HepG2 (cell line): ENCODE data around the gene DAAM2. TPM values are rescaled to one million over a fixed set of nuclear protein-coding genes. Genes with fewer than 3 reads are reported as not detected.

Experiments used
- ATAC-seq: fragments of 200-7000 bp; cut with Tn5 transposase; 3 replicates; pipeline ENCODE4 v1.9.1; 2020; ENCODE audit warnings: mild to moderate bottlenecking, moderate library complexity
- BruUV-seq: library from RNA; stranded (reverse); fragments of 400-500 nt; replicated peaks from 2 replicates; lab custom pipeline; 2021; lab: Mats Ljungman, UMichigan
- CTCF ChIA-PET: fragments of 300-600 bp; formaldehyde crosslinking; extraction: SDS; loops from one replicate; lab custom pipeline; 2021; ENCODE audit warnings: low total read pairs, inconsistent platforms, low intra/inter-chr PET ratio; lab: Yijun Ruan, JAX
- POLR2A ChIA-PET: fragments of 350-600 bp; sonication (Branson Sonifier 250); formaldehyde crosslinking; loops from one replicate; lab custom pipeline; 2020; ENCODE audit warnings: antibody characterized with exemption, inconsistent platforms; lab: Yijun Ruan, JAX
- DNase-seq: peaks from one replicate; pipeline ENCODE4 v3.0.0-alpha.2; 2015; ENCODE audit warnings: low spot score
- FAIRE-seq: peaks from 3 replicates; lab custom pipeline; 2011; peaks lifted over from hg19 to GRCh38; lab: Jason Lieb, UNC
- H2AFZ ChIP-seq: one replicate; pipeline ENCODE4 v1.6.1; 2011; ENCODE audit warnings: low read length, inconsistent platforms
- H3K27ac ChIP-seq: fragments of 300-600 bp; 3 replicates; pipeline ENCODE4 v1.8.0; 2011; ENCODE audit warnings: mixed run types, mild to moderate bottlenecking, mixed read lengths, low read length, inconsistent platforms; ENCODE audit not compliant: insufficient read depth; ENCODE audit errors: extremely low read length
- H3K27me3 ChIP-seq, 2 experiments: fragments of 200-600 bp in 1 of 2; 2 replicates in 1 of 2; 3 replicates in 1 of 2; pipeline versions ENCODE4 v1.6.0 to v1.8.0; 2011; ENCODE audit warnings: low read length in 2 of 2, mild to moderate bottlenecking in 2 of 2, moderate library complexity in 2 of 2, inconsistent platforms in 1 of 2; ENCODE audit not compliant: insufficient read depth in 2 of 2, control insufficient read depth in 1 of 2
- H3K36me3 ChIP-seq, 2 experiments: fragments of 200-600 bp in 1 of 2; replicated peaks in 1 of 2; 2 replicates in 1 of 2; 3 replicates in 1 of 2; pipeline versions ENCODE4 v1.5.1 to v1.8.0; 2011; ENCODE audit warnings: low read length in 2 of 2, inconsistent platforms in 1 of 2; ENCODE audit not compliant: insufficient read depth in 2 of 2, control insufficient read depth in 1 of 2
- H3K4me1 ChIP-seq: 2 replicates; pipeline ENCODE4 v1.5.1; 2012; ENCODE audit warnings: low read length, inconsistent platforms; ENCODE audit not compliant: insufficient read depth
- H3K4me2 ChIP-seq: 2 replicates; pipeline ENCODE4 v1.6.0; 2011; ENCODE audit warnings: low read depth, low read length, inconsistent platforms
- H3K4me3 ChIP-seq, 3 experiments: fragments of 200-600 bp in 1 of 3; sonication (generic), shearing (Covaris generic) in 1 of 3; replicated peaks in 1 of 3; 2 replicates each; pipeline ENCODE4 v1.5.1; 2011 to 2016; ENCODE audit warnings: low read length in 3 of 3, inconsistent platforms in 2 of 3, low read depth in 2 of 3, mild to moderate bottlenecking in 2 of 3, control low read depth in 1 of 3, mixed read lengths in 1 of 3; ENCODE audit not compliant: insufficient read depth in 1 of 3
- H3K79me2 ChIP-seq: one replicate; pipeline ENCODE4 v1.6.1; 2011; ENCODE audit warnings: low read length, inconsistent platforms; ENCODE audit not compliant: insufficient read depth
- H3K9ac ChIP-seq: 2 replicates; pipeline ENCODE4 v1.6.0; 2011; ENCODE audit warnings: mild to moderate bottlenecking, low read depth, low read length, inconsistent platforms; ENCODE audit not compliant: insufficient read depth
- H3K9me3 ChIP-seq: 2 replicates; pipeline ENCODE4 v1.5.1; 2012; ENCODE audit warnings: mild to moderate bottlenecking, low read length
- H4K20me1 ChIP-seq: 2 replicates; pipeline ENCODE4 v1.6.0; 2011; ENCODE audit warnings: inconsistent platforms, mild to moderate bottlenecking, low read length, moderate library complexity; ENCODE audit not compliant: insufficient read depth
- MAFK ChIP-seq, 2 experiments: IDR thresholded peaks in 1 of 2; conservative IDR thresholded peaks in 1 of 2; 2 replicates each; pipeline ENCODE4 v1.6.1; 2011; ENCODE audit warnings: improper control_type of control experiment in 2 of 2, low read length in 2 of 2
- SIX1 ChIP-seq: sonication (generic); formaldehyde crosslinking; IDR thresholded peaks from 2 replicates; pipeline ENCODE4 v1.4.0; 2020; ENCODE audit warnings: missing genetic modification reagents, borderline replicate concordance
- SIX4 ChIP-seq: sonication (generic); formaldehyde crosslinking; IDR thresholded peaks from 2 replicates; pipeline ENCODE4 v1.4.0; 2020; ENCODE audit warnings: missing genetic modification reagents
- SMAD1 ChIP-seq: sonication (generic); formaldehyde crosslinking; IDR thresholded peaks from 2 replicates; pipeline ENCODE4 v1.4.0; 2020; ENCODE audit warnings: missing genetic modification reagents, low read depth, mild to moderate bottlenecking, borderline replicate concordance
- ZNF230 ChIP-seq: sonication (generic); formaldehyde crosslinking; IDR thresholded peaks from 2 replicates; pipeline ENCODE4 v1.4.0; 2020; ENCODE audit warnings: mild to moderate bottlenecking, missing genetic modification reagents
- WGBS: methylation state at CpG from one replicate; pipeline ENCODE4 v1.1.6; 2017; ENCODE audit warnings: low lambda C conversion rate; 5-methylcytosine and 5-hydroxymethylcytosine counted together
- in situ Hi-C: cut with HindIII; loops from 2 replicates; pipeline ENCODE4 v1.10.0; 2017; ENCODE audit warnings: low pct_unique_long_range_greater_than_20kb; ENCODE audit not compliant: extremely low pct_ligation_motif_present
- intact Hi-C: fragments of 100-400 bp; cut with micrococcal nuclease; formaldehyde crosslinking; loops from one replicate; pipeline ENCODE4 v1.10.0; 2022; ENCODE audit not compliant: unreplicated experiment
- polyA plus RNA-seq, 8 experiments: library from polyadenylated mRNA; depleted of rRNA in 3 of 8; stranded (reverse) in 7 of 8; unstranded in 1 of 8; fragments of >200 nt; fragmentation: Illumina TruSeq in 4 of 8; extraction: Trizol in 4 of 8; gene quantifications; 2 replicates each; pipeline versions ENCODE4 v1.2.1 to v1.2.3, GENCODE V29; 2011 to 2016; ENCODE audit warnings: low read depth in 4 of 8, missing spikeins in 1 of 8, mixed read lengths in 1 of 8; ENCODE audit not compliant: insufficient read depth in 1 of 8
- total RNA-seq, 5 experiments: library from RNA; depleted of rRNA; stranded (reverse); fragments of >200 nt; fragmentation: Illumina TruSeq; extraction: Trizol; gene quantifications; 2 replicates each; pipeline ENCODE4 v1.2.3, GENCODE V29; 2016; ENCODE audit warnings: low read depth in 1 of 5
- TF ChIP-seq, protein P1 (sequence below): sonication (generic); formaldehyde crosslinking; IDR thresholded peaks from 2 replicates; pipeline ENCODE4 v1.5.1; 2020; ENCODE audit warnings: missing genetic modification reagents, mild to moderate bottlenecking, borderline replicate concordance

Gene DAAM2
- total and polyA plus RNA-seq, 2 of the 13 experiments (the other 11 are each of a cell fraction or from before 2014, with no cell fraction given), result 0.01 TPM; not detected in 1

DNA sequence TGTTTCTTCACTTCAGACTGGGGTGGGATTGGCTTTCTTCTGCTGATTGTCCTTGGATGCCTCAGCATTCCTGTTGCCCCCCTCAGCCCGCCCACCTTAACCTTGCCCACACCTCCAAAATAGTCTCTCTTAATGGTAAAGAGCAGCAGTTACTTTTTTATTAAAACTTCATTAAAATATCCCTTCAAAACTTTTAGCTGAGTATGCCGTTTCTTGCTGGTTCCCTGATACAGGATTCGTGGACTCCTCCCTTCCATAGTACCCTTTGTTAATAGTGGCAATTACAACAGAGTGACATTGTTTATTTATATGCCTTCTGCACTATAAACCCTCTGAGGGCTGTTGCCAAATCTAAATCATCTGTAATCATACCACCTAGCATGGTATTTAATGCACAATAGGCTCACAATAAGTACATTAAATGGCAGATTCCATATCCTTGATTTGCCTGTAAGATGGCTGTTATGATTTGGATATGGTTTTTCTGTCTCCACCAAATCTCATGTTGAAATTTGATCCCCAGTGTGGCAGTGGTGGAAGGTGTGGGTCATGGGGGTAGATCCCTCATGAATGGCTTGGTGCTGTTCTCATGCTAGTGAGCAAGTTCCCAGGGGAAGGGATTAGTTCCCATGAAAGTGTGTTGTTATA, 145.6 kb downstream of the DAAM2 start (continued):
- TF ChIP-seq, protein P1, sequence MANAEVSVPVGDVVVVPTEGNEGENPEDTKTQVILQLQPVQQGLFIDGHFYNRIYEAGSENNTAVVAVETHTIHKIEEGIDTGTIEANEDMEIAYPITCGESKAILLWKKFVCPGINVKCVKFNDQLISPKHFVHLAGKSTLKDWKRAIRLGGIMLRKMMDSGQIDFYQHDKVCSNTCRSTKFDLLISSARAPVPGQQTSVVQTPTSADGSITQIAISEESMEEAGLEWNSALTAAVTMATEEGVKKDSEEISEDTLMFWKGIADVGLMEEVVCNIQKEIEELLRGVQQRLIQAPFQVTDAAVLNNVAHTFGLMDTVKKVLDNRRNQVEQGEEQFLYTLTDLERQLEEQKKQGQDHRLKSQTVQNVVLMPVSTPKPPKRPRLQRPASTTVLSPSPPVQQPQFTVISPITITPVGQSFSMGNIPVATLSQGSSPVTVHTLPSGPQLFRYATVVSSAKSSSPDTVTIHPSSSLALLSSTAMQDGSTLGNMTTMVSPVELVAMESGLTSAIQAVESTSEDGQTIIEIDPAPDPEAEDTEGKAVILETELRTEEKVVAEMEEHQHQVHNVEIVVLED (CRISPR knock-in tag), result no peak
- peak in 1 of 2 experiments; percentile 33; a peak in 1 of 4 replicates for TF ChIP-seq MAFK (conservative IDR thresholded peaks at IDR 0.05 in 1 of 2, IDR thresholded peaks at IDR 0.05 in 1 of 2; ENCODE audit: low read length in 2 of 2)

DNA sequence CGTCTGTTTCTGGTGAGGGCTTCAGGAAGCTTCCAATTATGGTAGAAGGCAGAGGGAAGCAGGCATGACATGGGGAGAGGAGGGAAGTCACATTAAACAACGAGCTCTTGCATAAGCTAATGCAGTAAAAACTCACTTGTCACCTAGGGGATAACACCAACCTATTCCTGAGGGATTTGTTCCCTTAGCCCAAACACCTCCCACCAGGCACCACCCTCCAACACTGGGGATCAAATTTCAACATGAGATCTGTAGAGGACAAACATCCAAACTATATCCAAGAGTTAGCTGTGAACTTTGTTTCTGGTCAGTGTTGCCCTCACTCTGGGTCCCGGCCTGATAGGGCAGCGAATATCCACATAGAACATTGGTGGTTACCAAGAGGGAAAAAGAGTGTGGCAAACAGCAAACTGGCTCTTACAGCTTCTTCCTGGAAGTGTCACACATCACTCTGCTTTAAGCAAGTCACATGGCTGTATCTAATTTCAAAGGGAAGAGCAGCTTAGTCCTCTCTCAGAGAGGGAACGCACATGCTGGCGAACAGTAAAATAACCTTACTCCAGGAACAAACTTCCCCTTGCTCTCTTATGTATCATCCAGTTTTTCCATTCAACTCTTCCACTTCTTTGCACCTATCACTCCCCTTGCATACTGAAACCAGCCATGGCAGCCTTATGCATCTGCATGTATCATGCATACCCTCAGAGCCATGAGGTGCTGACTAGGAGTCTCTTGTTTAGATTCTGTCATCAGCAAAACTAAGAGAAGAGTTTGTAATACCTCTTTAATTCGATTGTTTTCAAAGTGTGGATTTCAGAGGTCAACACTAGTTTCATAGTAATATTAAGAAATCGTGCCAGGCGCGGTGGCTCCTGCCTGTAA, 146.8 kb downstream of the DAAM2 start:
- BruUV-seq, result no TSS peak
- 46% methylated on average over 10 of the region's 10 CpGs for WGBS
- FAIRE-seq (peak; percentile 72), ATAC-seq (peak; percentile 33), DNase-seq (peak; percentile 19)
- Histone ChIP-seq H3K79me2 (no peaks in the 10 kb centered on the region), H3K4me1 (peaks cover 15% of the 10 kb centered on the region), H3K4me2 (peak overlapping the region; percentile 40), H4K20me1 (no peaks in the 10 kb centered on the region), H3K27ac (no peak overlapping the region), H2AFZ (no peak overlapping the region), H3K27me3 (0 out of 5 replicates have a peak, but pooled peaks cover 0 to 3% of the 10 kb centered on the region in 2 experiments), H3K9me3 (no peaks in the 10 kb centered on the region), H3K9ac (no peak overlapping the region), H3K4me3 (no peak overlapping the region), H3K36me3 (no peaks in the 10 kb centered on the region)
- POLR2A ChIA-PET, result no interaction called here
- in situ Hi-C loops, result no loop called here
- TF ChIP-seq SIX4 (CRISPR knock-in tag) (0 out of 2 replicates have a peak, but pooled peaks have one; percentile 20), SMAD1 (CRISPR knock-in tag) (no peak), SIX1 (peak; percentile 42; the same call in 1 of the 2 replicates), ZNF230 (CRISPR knock-in tag) (0 out of 2 replicates have a peak, but pooled peaks have one; percentile 44)
- CTCF ChIA-PET, result no interaction called here
- intact Hi-C loops, result no loop called here
